Keratinocyte (primary cell): Measurements from ENCODE around the gene THBS2. TPM values are rescaled to one million over a fixed set of nuclear protein-coding genes. Genes with fewer than 3 reads are reported as not detected.

ENCODE experiments used
- DNase-seq: peaks from one replicate; pipeline ENCODE4 v3.0.0-alpha.2; 2011; ENCODE audit warnings: low read depth, missing footprints, low spot score
- FAIRE-seq: peaks from 2 replicates; lab custom pipeline; 2011; peaks lifted over from hg19 to GRCh38; lab: Jason Lieb, UNC
- H2AFZ ChIP-seq: 2 replicates; pipeline ENCODE4 v1.6.0; 2012; ENCODE audit warnings: low read length, control low read depth, inconsistent platforms; ENCODE audit not compliant: control insufficient read depth
- H3K27ac ChIP-seq: 2 replicates; pipeline ENCODE4 v1.5.1; 2011; ENCODE audit warnings: low read length; ENCODE audit not compliant: control insufficient read depth, insufficient read depth
- H3K27me3 ChIP-seq: 3 replicates; pipeline ENCODE4 v1.6.0; 2011; ENCODE audit warnings: low read length; ENCODE audit not compliant: control insufficient read depth, insufficient read depth; ENCODE audit errors: extremely low read depth
- H3K36me3 ChIP-seq, 2 experiments: 2 replicates in 1 of 2; 3 replicates in 1 of 2; pipeline ENCODE4 v1.5.1; 2011; ENCODE audit warnings: low read length in 2 of 2, mild to moderate bottlenecking in 1 of 2; ENCODE audit not compliant: control insufficient read depth in 2 of 2, insufficient read depth in 2 of 2; ENCODE audit errors: extremely low read depth in 1 of 2
- H3K4me1 ChIP-seq: 3 replicates; pipeline ENCODE4 v1.5.1; 2011; ENCODE audit warnings: low read length; ENCODE audit not compliant: control insufficient read depth, insufficient read depth; ENCODE audit errors: extremely low read depth
- H3K4me2 ChIP-seq: 3 replicates; pipeline ENCODE4 v1.6.0; 2011; ENCODE audit warnings: low read depth, low read length; ENCODE audit not compliant: control insufficient read depth, insufficient read depth; ENCODE audit errors: extremely low read depth
- H3K4me3 ChIP-seq, 3 experiments: fragments of 200-600 bp in 1 of 3; sonication (generic) in 1 of 3; 2 replicates in 2 of 3; 3 replicates in 1 of 3; pipeline ENCODE4 v1.5.1; 2011 to 2016; ENCODE audit warnings: low read length in 3 of 3, mild to moderate bottlenecking in 3 of 3, control low read depth in 2 of 3, inconsistent platforms in 1 of 3, low read depth in 1 of 3, mixed read lengths in 1 of 3, mixed run types in 1 of 3, moderate library complexity in 1 of 3; ENCODE audit not compliant: control insufficient read depth in 2 of 3, insufficient read depth in 2 of 3; ENCODE audit errors: extremely low read depth in 1 of 3
- H3K79me2 ChIP-seq: 2 replicates; pipeline ENCODE4 v1.6.0; 2012; ENCODE audit warnings: low read length; ENCODE audit not compliant: control insufficient read depth, insufficient read depth
- H3K9ac ChIP-seq: 3 replicates; pipeline ENCODE4 v1.6.0; 2011; ENCODE audit warnings: low read length; ENCODE audit not compliant: control insufficient read depth, insufficient read depth; ENCODE audit errors: extremely low read depth
- H3K9me1 ChIP-seq: 3 replicates; pipeline ENCODE4 v1.6.0; 2011; ENCODE audit warnings: low read length; ENCODE audit not compliant: control insufficient read depth, insufficient read depth; ENCODE audit errors: extremely low read depth
- H3K9me3 ChIP-seq: 2 replicates; pipeline ENCODE4 v1.5.1; 2012; ENCODE audit warnings: low read depth, low read length; ENCODE audit not compliant: control insufficient read depth
- H4K20me1 ChIP-seq: 3 replicates; pipeline ENCODE4 v1.6.0; 2011; ENCODE audit warnings: low read length; ENCODE audit not compliant: control insufficient read depth, insufficient read depth; ENCODE audit errors: extremely low read depth
- EZH2 ChIP-seq: IDR thresholded peaks from one replicate; pipeline ENCODE4 v1.6.1; 2012; ENCODE audit warnings: inconsistent platforms, mild to moderate bottlenecking, low read length, moderate library complexity
- dilution Hi-C: fragments of 300-500 bp; cut with MboI; formaldehyde crosslinking; loops from one replicate; pipeline ENCODE4 v1.7.0; 2020; ENCODE audit warnings: low sequenced_read_pairs; ENCODE audit not compliant: extremely low pct_ligation_motif_present
- polyA plus RNA-seq, 5 experiments: library from polyadenylated mRNA; depleted of rRNA in 3 of 5; stranded (reverse) in 3 of 5; stranded (forward) in 1 of 5; unstranded in 1 of 5; fragments of >200 nt; gene quantifications; 1 replicate in 1 of 5; 2 replicates in 3 of 5; 3 replicates in 1 of 5; pipeline versions ENCODE4 v1.2.1 to v1.2.3, GENCODE V29; 2011 to 2012; ENCODE audit warnings: missing spikeins in 2 of 5, low read depth in 1 of 5, low replicate concordance in 1 of 5
- TF ChIP-seq, protein P1 (sequence below), 3 experiments: IDR thresholded peaks in 1 of 3; conservative IDR thresholded peaks in 1 of 3; optimal IDR thresholded peaks in 1 of 3; 2 replicates in 2 of 3; 3 replicates in 1 of 3; pipeline versions ENCODE3 to v1.5.1; 2011; ENCODE audit warnings: low read length in 3 of 3, mild to moderate bottlenecking in 3 of 3, moderate library complexity in 2 of 3, control low read depth in 1 of 3, inconsistent platforms in 1 of 3; ENCODE audit not compliant: insufficient read depth in 2 of 3; ENCODE audit errors: extremely low read depth in 1 of 3

THBS2 gene
- polyA plus RNA-seq, 1 donor (not counting 4 experiments of a cell fraction or from before 2014, with no cell fraction given) = 533 TPM

- no peak for FAIRE-seq
- Histone ChIP-seq H3K27me3 (no peaks in the 10 kb centered on the region), H3K9me1 (no peaks in the 10 kb centered on the region), H3K4me3 (no peak overlapping the region), H3K79me2 (no peaks in the 10 kb centered on the region), H3K36me3 (peaks cover 58 to 84% of the 10 kb centered on the region in 2 experiments), H3K9me3 (no peaks in the 10 kb centered on the region), H4K20me1 (peaks cover 20% of the 10 kb centered on the region), H3K9ac (no peak overlapping the region), H3K4me1 (peaks cover 22% of the 10 kb centered on the region), H3K27ac (peak overlapping the region; percentile 2), H3K4me2 (no peak overlapping the region), H2AFZ (no peak overlapping the region)
- dilution Hi-C loops = no loop called here
- no peak for DNase-seq
- TF ChIP-seq, protein P1, sequence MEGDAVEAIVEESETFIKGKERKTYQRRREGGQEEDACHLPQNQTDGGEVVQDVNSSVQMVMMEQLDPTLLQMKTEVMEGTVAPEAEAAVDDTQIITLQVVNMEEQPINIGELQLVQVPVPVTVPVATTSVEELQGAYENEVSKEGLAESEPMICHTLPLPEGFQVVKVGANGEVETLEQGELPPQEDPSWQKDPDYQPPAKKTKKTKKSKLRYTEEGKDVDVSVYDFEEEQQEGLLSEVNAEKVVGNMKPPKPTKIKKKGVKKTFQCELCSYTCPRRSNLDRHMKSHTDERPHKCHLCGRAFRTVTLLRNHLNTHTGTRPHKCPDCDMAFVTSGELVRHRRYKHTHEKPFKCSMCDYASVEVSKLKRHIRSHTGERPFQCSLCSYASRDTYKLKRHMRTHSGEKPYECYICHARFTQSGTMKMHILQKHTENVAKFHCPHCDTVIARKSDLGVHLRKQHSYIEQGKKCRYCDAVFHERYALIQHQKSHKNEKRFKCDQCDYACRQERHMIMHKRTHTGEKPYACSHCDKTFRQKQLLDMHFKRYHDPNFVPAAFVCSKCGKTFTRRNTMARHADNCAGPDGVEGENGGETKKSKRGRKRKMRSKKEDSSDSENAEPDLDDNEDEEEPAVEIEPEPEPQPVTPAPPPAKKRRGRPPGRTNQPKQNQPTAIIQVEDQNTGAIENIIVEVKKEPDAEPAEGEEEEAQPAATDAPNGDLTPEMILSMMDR (optimal IDR thresholded peaks at IDR 0.05 in 1 of 3, IDR thresholded peaks at IDR 0.05 in 1 of 3, conservative IDR thresholded peaks at IDR 0.05 in 1 of 3; ENCODE audit: extremely low read depth in 1 of 3, insufficient read depth in 2 of 3, low read length in 3 of 3) = no peak
- TF ChIP-seq EZH2 = no peak
These were observed 28.9 kb downstream of the THBS2 start for GRCh38 chr6:169224716-169225115.

DNA sequence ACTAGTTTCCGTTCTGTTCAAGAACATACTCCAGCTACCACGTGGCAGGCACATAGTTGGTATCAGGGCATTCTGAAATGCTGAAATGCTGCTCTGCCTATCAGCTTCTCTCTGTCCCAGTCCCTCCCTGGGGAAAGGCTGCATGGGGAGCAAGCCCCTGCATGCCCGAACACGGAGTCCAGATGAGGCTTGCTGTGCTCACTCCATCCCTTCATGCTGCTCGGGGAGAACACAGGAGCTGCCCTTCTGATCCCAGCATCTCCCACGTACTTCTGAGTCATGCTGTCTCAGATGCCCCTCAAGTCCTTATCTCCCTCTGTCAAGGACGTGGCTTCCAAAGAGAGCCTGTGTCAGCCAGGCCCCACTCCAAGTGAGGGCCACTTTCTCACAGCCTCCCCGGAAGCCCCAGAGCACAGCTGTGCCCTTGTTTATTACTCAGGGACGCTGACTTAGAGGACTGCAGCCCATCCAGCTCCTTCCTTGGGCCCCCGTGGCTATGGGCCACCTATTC lies 29.4 kb downstream of the THBS2 start:
- Histone ChIP-seq H4K20me1 (peaks cover 20% of the 10 kb centered on the region), H3K9me1 (no peaks in the 10 kb centered on the region), H3K79me2 (no peaks in the 10 kb centered on the region), H3K4me1 (peaks cover 22% of the 10 kb centered on the region), H3K4me3 (no peak overlapping the region), H3K4me2 (no peak overlapping the region), H3K36me3 (peaks cover 58 to 79% of the 10 kb centered on the region in 2 experiments), H3K27me3 (no peaks in the 10 kb centered on the region), H3K9ac (no peak overlapping the region), H2AFZ (no peak overlapping the region), H3K27ac (peak overlapping the region; percentile 16), H3K9me3 (no peaks in the 10 kb centered on the region)
- TF ChIP-seq, protein P1 (optimal IDR thresholded peaks at IDR 0.05 in 1 of 3, IDR thresholded peaks at IDR 0.05 in 1 of 3, conservative IDR thresholded peaks at IDR 0.05 in 1 of 3; ENCODE audit: extremely low read depth in 1 of 3, insufficient read depth in 2 of 3, low read length in 3 of 3) = no peak
- no peak for TF ChIP-seq EZH2
- dilution Hi-C loops = no loop called here
- FAIRE-seq = peak; percentile 93
- DNase-seq = peak; percentile 91
